Measurements from ENCODE around the gene FHIT.

The FHIT gene

DNA sequence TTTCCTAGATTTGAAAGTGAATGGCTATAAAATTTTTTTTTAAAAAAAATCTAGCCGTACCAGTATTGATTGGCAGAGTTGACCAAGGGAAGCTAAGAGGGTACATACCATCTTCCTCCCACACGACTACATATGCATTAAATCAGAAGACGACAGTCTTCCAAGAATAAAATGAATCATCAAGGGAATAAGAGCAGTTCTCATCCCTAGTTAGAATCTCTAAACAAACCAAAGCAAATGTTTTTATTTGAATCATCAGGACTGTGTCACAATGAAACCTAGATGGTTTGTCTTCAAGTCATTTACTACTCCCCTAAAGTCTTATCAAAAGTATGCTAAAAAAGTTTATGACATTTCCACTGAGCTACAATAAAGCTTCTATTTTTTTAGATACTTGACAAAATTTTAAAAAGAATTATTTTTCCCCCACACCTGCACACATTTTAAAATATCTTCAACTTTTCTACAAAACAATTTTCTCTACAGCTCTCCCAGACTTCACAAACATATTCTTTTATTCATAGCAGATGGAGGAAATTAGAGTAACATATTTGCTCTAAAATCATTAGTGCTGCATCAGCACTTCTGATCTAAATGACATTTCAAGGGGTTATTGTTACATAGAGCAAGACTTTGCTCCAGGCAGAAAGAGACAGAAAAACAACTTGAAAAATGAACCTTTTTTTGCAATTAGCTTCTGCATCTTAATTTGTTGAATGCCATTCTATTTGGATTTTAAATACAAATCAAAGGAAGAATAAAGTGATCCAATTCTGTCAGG, 547.1 kb downstream of the FHIT start:
- in situ Hi-C loops (cut with HindIII; ENCODE audit: low sequenced_read_pairs): no loop called here
- TF ChIP-seq, protein P1, sequence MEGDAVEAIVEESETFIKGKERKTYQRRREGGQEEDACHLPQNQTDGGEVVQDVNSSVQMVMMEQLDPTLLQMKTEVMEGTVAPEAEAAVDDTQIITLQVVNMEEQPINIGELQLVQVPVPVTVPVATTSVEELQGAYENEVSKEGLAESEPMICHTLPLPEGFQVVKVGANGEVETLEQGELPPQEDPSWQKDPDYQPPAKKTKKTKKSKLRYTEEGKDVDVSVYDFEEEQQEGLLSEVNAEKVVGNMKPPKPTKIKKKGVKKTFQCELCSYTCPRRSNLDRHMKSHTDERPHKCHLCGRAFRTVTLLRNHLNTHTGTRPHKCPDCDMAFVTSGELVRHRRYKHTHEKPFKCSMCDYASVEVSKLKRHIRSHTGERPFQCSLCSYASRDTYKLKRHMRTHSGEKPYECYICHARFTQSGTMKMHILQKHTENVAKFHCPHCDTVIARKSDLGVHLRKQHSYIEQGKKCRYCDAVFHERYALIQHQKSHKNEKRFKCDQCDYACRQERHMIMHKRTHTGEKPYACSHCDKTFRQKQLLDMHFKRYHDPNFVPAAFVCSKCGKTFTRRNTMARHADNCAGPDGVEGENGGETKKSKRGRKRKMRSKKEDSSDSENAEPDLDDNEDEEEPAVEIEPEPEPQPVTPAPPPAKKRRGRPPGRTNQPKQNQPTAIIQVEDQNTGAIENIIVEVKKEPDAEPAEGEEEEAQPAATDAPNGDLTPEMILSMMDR (IDR thresholded peaks at IDR 0.05; ENCODE audit: low read depth, low read length, missing control alignments): no peak
- DNase-seq (ENCODE audit: low read depth): no peak

GRCh38 chr3:60703008-60703407, 548.2 kb downstream of the FHIT start:
- H3K4me3 ChIP-seq (ENCODE audit: low read depth, low read length): no peak overlapping the region
- in situ Hi-C loops (cut with HindIII; ENCODE audit: low sequenced_read_pairs): no loop called here
- no peak for DNase-seq (ENCODE audit: low read depth)
- TF ChIP-seq, protein P1 (IDR thresholded peaks at IDR 0.05; ENCODE audit: low read depth, low read length, missing control alignments): no peak

More for the DNA sequence above, 547.1 kb downstream of the FHIT start:
- no peak overlapping the region for H3K4me3 ChIP-seq (ENCODE audit: low read depth, low read length)

DNA sequence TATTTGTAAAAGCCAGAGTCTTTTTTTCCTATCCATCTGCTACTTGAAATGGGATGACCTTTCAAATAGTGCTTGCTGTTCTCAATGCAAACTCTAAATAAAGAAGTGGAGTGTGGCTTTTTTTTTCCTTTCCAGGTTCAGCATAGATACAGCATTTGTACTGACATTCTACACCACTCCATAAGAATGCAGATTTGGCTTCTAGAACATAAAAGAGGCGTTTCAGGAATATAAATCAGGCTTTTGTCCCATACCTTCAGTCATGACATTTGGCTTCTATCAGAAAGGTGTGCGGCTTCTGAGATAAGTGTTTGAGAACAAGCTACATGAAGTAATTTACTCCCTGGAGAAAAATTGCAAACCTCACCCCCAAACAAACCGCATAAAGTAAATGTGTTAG, 553.1 kb downstream of the FHIT start:
- TF ChIP-seq, protein P1 (IDR thresholded peaks at IDR 0.05; ENCODE audit: low read depth, low read length, missing control alignments): no peak
- in situ Hi-C loops (cut with HindIII; ENCODE audit: low sequenced_read_pairs): no loop called here

GRCh38 chr3:60697132-60697531, 554.1 kb downstream of the FHIT start:
- in situ Hi-C loops (cut with HindIII; ENCODE audit: low sequenced_read_pairs): no loop called here
- no peak for DNase-seq (ENCODE audit: low read depth)
- TF ChIP-seq, protein P1 (IDR thresholded peaks at IDR 0.05; ENCODE audit: low read depth, low read length, missing control alignments): no peak
- H3K4me3 ChIP-seq (ENCODE audit: low read depth, low read length): no peak overlapping the region

More for the DNA sequence above, 553.1 kb downstream of the FHIT start:
- DNase-seq (ENCODE audit: low read depth): no peak
- no peak overlapping the region for H3K4me3 ChIP-seq (ENCODE audit: low read depth, low read length)

- no peak overlapping the region for H3K4me3 ChIP-seq (ENCODE audit: low read depth, low read length)
- in situ Hi-C loops (cut with HindIII; ENCODE audit: low sequenced_read_pairs): no loop called here
- DNase-seq (ENCODE audit: low read depth): no peak
- TF ChIP-seq, protein P1 (IDR thresholded peaks at IDR 0.05; ENCODE audit: low read depth, low read length, missing control alignments): no peak
These were observed 554.7 kb downstream of the FHIT start for GRCh38 chr3:60696428-60697125.

DNA sequence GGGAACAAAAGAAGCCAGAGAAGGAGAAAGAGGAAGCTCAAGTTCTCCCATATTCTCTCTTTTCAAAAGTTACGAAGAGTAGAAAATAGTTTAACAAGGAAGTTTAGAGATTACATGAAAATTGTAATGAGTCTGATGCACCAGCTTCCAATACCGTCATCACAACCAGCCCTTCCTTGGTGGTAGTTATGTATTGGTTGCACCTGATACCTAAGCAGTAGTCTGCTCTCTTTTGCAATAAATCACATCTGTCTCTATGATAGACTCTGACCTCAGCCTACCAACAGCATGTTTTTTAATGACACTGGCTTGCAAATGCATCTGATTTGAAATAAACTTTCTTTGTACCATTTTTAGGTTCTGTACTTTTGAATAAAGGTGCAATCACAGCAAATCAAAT, 575.8 kb downstream of the FHIT start:
- TF ChIP-seq, protein P1 (IDR thresholded peaks at IDR 0.05; ENCODE audit: low read depth, low read length, missing control alignments): no peak
- in situ Hi-C loops (cut with HindIII; ENCODE audit: low sequenced_read_pairs): no loop called here
- no peak overlapping the region for H3K4me3 ChIP-seq (ENCODE audit: low read depth, low read length)
- DNase-seq (ENCODE audit: low read depth): no peak

Data from astrocyte of the cerebellum (primary cell).